Stimulated activated CD4-positive, alpha-beta T cell treated with anti-CD3 and anti-CD28 coated beads, Interleukin-12 subunit alpha, Interleukin-12 subunit beta, amount 100 ng/mL, for 48 hours (primary cell): ENCODE data around the gene TRAPPC11.

Experiments used
- DNase-seq, 3 donors: peaks; one replicate each; pipeline ENCODE4 v3.0.0-alpha.2; 2020; ENCODE audit warnings: low read depth in 2 of 3, low spot score in 1 of 3

The TRAPPC11 gene

DNA sequence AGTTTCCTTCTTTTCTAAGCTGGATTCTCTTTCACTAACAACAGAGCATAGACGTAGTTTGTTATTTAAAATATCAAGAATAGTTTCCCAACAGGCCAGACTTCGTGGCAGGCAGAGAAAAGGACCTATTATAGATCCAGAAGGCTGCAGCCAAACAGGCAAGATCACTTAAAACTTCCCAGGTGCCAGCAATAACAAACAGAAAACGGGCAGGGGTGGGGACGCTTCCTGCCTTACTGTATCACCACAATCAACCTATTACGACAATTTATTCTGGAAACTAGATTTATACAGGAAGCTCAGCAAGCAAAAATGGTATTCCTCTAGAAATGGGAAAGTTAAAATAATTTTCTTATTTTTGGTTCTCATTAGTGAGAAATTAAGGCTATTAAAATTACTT lies 22.2 kb upstream of the TRAPPC11 start:
- DNase-seq = no peak

DNA sequence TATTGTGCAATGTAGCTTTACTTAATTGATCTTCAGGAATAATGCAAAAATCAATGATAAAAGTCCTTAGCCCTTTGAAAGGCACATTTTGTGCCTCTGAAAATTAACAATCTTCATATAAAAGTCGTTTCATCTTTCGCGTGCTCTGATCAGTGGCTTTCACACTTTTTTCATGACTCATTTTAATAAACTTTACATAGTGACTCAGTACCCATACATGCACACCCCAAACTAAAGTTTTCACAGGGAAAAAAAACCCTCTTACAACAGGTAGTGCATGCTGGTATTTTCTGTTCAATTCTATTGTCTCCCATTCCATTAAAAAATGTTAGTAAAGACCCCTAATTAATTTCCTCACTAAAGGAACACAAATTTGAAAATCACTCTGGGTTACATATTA lies 21.6 kb upstream of the TRAPPC11 start:
- DNase-seq = no peak

DNA sequence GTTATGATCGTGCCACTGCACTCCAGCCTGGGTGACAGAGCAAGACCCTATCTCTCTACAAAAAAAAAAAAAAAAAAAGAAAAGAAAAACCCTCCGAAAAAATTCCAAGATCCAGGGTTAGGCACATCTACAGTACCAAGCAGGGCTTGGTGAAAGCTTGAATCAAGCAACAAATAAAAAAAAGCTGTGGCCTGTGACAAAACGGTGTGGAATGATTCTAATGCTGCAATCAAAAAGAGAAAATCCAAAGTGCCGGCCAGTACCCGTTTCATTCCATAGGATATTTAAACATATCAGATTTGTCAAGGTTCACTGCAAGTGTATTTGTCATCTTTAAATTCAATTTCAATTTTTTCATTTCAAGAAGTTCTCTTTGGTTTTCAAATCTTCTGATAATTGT lies 20.7 kb upstream of the TRAPPC11 start:
- no peak for DNase-seq

DNA sequence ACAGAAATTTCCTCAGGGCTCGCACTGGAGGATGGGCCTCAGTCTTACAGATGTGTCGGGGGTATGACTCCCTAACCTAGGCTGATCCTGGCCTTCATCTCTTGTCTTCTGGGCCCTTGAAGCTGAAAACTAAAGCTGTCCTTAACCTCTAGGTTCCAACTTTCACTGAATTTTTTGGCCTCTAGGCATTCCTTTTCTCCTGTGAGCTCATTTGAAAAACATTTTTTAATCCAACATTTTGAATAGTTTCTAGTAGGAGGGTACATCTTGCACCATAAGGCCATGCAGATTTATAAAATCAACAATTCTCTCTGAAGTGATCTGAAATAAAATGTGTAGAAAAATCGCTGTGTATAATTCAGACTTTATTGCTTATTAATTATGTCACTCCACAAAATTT lies 19.8 kb upstream of the TRAPPC11 start:
- no peak for DNase-seq

DNA sequence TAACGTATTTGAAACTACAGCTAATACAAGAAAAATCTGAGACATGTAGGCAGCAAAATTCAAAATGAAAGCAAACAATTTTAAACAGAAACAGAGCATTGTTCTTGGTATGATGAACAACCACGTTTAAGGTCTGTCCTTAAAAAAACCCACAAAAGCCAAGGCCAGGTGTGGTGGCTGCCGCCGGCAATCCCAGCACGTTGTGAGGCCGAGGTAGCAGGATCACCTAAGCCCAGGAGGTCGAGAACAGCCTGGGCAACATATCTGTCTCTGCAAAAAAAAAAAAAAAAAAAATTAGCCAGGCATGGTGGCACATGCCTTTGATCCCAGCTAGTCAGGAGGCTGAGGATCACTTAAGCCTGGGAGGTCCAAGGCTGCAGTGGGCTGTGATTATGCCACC lies 13.8 kb upstream of the TRAPPC11 start:
- no peak for DNase-seq

DNA sequence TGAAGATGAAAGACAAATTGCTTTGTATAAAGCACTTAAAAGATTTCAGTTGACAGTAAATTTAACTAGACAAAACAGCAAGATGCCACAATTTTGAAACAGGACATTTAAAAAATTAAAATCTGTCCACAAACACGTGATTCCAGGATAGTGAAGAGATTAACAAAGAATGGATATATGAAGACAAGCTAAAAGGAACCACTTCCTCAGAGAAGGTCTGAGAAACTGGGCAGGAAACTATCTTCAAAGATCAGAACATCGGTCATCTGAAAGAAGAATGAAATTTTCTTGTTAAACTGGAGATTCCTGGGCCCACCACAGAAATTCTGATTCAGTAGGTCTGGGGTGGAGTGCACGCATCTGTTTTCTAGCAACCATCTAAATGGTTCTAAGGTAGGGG lies 1.5 kb upstream of the TRAPPC11 start:
- no peak for DNase-seq

DNA sequence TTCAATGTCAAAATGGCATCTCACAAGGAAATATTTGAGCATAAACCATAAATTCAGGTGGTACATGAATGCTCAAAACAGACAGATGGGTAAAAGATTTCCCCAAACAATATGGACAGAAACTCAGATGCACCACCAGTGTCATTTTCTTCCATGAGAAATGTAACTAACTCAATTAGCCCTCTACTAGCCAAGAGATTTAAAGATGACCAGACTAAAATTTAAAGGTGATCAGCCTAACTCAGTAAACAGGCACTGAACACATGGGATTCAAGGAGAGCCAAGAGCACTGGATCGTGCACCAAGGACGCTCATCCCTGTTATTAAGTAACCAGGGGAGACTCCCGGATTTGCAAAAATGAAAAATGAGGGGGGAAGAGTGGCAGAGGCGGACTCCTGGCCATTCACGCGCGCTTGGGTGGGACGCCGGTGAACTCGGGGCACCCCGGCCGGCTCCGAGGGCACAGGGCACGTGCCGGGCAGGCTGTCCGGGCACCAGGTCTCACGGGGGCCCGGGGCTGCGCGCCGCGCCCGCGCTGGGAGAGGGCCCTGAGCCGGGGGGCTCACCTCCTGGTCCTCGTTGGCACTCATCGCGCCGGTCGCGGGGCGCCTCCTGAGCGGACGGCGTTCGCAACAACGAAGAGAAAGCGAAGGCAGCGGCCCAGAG lies 598 bp upstream of the TRAPPC11 start:
- DNase-seq = no peak

DNA sequence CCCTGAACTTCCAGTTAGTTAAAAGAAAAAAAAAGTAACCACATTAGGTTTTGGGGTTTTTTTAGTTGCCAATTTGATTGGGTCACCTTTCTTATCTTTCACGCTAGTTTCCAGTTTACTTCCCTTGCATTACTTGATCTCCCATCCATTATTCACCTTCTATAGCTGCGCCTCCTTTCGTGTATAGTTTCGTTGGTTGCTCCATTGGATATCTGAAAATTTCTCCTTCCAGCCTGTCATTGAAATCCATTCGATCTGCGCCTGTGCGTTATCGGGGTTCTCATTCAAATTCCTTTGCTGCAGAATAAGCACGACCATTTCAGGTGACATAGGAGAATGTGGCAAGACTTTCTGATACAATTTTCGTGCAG lies 764 bp downstream of the TRAPPC11 start:
- no peak for DNase-seq

DNA sequence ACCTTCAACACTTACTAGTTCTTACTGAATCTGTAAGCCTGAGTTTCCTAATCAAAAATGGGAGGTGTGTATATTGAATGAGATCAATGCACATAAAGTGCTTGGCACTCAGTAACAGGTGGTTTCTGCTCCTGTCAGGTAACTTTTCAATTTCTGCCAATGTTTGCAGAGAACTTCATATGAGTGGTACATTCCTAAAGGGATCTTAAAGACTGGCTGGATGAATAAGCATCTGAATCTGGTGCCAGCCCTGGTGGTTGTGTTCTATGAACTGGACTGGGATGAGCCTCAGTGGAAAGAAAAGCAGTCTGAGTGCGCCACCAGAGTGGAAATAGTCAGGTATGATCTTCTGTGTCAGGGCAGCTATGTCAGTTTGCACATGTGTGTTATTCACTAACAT lies 7.0 kb downstream of the TRAPPC11 start:
- no peak for DNase-seq

DNA sequence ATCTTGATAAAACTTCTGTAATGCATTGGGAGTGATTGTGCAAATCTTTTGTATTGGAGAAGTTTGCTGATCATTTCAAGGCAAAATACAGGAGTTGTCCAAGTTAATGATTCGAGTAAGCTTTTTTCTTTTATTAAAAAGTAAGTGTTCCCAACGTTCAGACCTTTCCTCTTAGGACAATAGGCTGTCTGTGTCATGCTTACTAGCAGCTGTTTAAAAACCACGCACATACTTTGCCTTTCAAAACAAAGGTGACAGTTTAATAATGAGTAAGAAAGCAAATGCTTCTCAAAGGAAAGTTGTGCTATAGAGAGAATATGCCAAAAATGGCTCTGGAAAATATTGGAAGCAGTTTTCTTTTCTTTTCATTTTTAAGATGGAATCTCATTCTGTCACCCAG lies 11.2 kb downstream of the TRAPPC11 start:
- DNase-seq = no peak

DNA sequence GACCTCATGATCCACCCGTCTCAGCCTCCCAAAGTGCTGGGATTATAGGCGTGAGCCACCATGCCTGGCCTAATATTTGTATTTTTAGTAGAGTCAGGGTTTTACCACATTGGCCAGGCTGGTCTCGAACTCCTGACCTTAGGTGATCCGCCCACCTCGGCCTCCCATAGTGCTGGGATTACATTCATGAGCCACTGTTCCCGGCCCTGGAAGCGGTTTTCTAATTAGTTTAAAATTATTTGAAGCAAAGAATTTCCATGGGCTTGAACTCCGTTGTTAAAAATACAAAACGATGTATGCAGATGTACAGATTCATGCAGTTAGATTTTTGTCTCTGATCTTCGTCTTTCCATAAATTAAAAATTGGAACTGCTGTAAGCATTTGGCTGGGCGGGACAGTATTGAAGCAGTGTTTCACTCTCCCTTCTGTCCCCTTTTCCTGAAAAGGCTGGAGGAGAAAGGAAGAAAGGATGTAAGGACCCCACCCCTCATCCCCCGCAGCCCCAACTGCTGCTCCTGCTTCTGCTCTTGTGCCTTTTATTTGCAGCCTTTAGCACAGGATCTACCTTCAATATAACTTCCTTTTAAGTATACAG lies 12.0 kb downstream of the TRAPPC11 start:
- no peak for DNase-seq

DNA sequence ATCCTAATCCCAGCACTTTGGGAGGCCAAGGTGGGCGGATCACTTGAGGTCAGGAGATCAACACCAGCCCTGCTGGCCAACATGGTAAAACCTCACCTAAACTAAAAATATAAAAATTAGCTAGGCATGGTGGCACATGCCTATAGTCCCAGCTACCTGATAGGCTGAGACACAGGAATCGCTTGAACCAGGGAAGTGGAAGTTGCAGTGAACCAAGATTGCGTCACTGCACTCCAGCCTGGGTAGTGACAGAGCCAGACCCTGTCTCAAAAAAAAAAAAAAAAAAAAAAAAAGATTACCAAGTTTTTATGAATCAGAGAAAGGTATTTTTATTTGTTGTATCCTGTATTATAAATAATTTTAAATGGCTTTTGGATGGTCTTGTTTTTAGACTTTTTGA lies 15.1 kb downstream of the TRAPPC11 start:
- no peak for DNase-seq

DNA sequence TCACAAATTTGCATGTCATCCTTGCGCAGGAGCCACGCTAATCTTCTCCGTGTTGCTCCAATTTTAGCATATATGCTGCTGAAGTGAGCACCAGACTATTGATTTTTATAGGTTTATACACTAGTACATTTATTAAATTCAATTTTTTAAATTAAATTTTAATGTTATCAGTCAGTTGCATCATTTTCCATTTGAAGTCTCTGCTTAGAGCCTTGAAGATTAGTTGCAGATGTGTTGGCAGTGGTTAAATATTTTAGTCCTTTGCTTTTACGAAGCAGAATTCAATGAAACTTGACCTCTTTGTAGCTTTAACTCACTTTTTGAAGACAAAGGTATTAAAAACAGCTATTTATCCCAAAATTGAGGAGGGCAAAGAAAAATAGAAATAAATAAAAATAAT lies 16.5 kb downstream of the TRAPPC11 start:
- DNase-seq = no peak

DNA sequence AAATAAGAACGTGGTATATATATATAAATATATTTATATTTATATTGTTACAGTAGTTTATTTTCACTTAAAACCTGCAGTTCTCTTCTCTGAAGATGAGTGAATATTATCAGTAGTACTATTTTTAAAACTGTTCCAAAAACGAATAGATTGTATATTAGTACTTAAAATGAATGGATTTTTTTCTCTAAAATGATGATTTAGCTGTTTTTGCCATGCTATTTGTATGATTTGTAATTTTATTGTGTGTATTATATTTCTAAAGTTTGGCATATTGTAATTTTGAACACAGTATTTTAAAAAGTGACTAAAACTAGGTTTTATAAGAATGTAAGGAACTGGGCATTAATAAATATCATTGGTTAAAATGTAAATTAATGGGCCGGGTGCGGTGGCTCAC lies 22.0 kb downstream of the TRAPPC11 start:
- DNase-seq = no peak

DNA sequence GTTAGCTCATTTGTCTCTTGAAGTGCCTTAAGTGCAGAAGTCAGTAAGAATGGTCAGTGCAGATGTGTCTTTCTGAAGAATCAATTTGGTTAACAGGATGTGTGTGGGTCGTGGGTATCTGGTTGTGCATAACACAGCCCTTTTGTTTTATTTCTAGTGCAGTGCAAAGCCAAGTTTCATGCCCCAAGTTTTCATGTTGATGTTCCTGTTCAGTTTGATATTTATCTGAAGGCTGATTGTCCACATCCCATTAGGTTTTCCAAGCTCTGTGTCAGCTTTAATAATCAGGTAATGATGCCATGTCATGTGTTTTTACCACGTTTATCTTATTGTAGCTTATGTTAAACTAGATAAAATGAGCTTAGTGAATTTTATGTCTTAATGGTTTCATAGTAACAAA lies 27.4 kb downstream of the TRAPPC11 start:
- no peak for DNase-seq

DNA sequence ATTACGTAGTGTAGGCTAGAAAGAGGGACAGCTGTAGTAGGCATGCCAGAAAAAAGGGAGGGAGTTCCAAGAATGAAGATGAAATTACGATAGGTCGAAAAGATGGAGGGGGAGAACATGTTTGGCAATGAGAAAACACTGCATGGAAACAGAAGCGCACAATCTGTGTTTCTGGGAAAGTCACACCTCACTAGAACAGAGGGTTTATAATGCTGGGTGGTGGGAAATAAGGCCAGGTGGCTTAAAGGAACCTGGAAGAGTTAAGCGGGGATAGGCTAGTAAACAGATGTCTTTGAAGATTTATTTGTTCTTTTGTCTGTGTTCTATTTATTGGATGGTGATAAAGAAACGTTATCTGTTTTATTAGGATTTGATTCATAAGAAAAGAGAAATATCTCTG lies 29.1 kb downstream of the TRAPPC11 start:
- DNase-seq = no peak

DNA sequence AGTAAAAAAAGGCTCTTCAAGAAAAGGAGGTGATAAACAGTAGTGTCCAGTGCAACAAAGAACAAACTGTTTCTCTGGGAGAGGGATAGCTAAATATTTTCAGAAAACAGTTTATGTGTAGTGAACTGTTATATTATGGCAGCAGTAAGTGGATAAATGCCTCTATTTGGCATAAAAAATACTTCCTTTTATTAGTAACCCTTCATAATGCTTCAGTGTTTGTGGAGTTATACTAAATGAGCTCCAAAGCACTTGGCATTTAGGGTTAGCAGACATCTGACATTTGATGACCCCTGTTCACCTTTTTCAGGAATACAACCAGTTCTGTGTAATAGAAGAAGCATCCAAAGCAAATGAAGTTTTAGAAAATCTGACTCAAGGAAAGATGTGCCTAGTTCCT lies 31.9 kb downstream of the TRAPPC11 start:
- no peak for DNase-seq

DNA sequence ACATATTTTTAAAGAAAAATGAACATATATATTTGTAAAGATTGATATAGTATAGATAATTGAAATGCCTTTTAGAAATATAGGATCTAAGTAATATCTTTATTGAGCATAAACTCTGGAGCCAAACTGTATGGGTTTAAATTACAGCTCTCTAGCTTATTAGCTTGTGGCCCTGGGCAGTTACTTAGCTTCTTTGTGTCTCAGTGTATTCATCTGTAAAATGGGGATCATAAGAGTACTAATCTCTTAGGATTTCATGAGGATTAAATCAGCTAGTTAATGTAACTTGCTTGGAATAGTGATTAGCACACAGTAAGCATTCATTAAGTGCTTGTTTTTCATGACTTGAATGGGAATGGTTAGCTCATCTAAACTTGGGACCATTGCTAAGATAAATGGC lies 32.8 kb downstream of the TRAPPC11 start:
- no peak for DNase-seq

DNA sequence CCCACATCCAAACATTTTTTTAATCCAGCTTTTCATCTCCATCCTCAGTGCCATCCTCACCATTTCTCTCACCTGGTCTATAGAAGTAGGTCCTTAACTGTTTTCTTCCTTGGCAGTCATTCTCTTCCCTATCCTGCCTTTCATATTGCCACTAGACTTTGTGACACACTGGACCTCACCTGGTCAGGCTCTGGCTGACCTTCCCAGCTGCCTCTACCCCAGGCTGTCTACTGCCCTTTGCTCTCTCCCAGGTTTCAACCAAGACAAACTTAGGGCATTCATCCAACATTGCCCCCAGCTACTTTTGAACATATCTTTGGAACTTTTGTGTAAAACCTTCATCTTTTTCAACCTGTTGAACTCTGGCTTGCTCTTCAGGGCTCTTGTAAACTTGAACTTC lies 39.8 kb downstream of the TRAPPC11 start:
- DNase-seq = no peak

DNA sequence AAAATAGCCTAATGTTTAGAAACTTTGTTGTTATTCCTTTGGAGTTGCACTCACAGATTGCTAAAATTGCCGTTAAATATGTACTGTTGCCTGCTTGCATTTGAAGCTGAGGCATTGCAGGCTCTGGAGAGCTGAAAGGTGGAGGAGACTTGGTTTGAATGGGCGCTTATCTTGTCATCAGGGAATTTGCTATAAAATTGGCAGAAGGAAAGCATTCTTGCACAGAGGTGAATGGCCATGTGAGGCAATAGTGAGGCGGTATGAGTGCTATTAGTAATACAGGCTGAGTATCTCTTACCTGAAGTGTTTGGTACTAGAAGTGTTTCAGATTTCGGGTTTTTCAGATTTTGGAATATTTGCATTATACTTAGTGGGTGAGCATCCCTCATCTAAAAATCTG lies 41.3 kb downstream of the TRAPPC11 start:
- no peak for DNase-seq

DNA sequence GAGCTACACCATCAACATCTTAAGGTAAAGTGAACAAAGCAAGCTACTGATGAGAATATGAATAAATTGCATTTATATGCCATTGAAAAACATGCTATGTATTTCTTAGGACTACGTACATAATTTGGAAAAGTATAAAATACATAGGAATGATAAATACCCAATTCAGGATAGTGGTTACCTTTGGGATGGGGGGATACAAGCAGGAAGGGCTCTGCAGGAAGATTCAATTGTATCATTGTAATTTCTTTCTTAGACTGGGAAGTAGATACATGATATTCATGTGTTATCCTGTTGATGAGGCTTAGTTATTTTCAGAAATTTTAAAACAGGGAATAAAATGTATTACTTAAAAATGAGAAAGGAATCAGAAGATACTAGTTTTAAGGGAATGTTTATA lies 43.4 kb downstream of the TRAPPC11 start:
- no peak for DNase-seq

DNA sequence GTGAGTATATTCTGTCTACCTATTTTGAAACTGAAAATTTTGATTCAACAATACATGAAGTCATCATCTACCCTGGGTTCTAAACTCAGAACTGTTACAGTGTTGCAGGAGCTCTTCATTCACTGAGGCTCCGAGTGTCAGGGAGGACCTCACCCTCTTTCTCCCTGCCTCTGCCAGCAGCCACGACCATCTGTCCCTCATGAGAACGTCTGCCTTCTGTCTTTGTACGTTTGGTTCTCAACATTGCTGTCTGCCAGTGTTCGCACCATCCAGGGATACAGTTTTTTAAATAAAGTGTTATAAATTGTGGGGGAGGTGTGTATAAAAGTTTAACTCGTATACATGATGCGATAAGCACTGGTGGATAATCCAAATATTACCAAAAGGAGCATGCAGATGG lies 55.5 kb downstream of the TRAPPC11 start:
- DNase-seq = no peak

DNA sequence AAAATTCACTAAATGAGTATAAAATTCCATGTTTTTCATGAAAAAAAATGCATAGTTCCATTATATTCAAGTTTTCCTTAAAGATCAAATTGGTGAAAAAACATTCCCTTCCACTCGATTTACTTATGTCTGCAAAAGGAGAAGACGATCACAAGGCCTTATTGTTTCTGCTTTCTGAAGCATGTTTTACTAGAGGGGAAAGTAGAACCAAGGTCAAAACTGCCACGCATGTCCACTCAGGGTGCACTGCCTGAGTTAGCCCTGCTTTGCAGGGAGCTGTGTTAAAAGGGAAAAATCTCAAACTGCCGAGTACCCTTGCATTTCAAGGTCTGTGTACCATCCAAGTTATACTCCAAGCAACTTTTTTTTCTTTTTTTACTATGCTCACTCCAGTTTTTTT lies 57.2 kb downstream of the TRAPPC11 start:
- no peak for DNase-seq

DNA sequence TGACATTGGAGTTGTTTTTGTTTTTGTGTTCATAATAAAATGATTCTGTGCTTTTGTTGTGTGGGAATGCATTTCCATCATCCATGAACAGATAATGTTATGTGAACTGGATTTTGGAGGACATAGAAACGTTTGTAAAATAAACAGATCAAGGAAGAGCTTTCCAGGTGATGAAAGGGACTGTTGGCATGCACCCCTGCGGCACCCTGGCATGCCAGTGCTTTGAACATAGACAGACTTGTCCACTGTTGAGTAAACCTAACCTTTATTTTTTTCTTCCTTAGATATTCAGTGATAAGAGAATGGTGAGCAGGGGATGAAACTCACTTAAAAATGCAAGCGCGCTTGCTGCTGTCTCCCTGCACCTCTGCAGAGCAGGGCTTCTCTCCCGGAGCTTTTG lies 59.8 kb downstream of the TRAPPC11 start:
- DNase-seq = no peak
